CD4-positive, alpha-beta T cell treated with Interleukin-2 at 100 ng/mL for 4 hours (primary cell): ENCODE results near the gene ADGRL3.

Experiments used
- DNase-seq: peaks from one replicate; pipeline ENCODE4 v3.0.0-alpha.2; 2020; ENCODE audit warnings: low spot score

Gene ADGRL3

DNA sequence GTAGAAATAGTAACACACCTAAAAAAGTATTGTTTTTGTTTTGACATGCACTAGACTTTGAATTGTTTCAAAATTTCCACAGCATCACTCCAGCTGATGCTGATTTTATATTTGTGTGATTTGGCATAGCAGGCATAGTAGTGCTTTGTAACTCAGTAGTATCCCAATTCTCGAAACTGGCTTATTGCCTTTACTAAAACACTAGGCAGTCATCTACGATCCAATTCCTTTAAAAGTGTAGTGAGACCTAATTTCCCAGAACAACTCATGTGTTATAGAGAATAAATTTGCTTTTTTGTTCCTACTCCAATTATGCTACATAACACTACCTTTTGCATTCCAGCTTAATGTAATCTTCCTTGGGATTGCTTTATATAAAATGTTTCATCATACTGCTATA lies 797.7 kb downstream of the ADGRL3 start:
- no peak for DNase-seq

DNA sequence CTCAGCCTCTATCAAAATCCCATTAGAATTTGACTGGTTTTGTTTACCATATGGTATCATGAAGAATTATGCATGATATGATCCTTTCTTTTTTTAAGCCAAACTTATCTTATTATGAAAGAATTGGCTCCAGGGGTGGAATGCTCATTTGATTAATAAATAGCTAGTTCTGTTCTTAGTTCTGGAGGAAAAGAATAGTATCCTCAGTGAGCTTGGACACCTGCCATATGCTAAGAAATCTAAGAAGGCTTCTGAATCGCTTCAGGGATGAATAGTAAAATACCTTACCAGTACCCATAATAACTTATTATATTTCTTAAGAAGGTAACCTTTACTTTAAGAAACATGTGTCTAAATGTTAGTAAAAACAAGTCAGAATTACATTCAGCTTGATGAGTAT lies 803.6 kb downstream of the ADGRL3 start:
- no peak for DNase-seq

DNA sequence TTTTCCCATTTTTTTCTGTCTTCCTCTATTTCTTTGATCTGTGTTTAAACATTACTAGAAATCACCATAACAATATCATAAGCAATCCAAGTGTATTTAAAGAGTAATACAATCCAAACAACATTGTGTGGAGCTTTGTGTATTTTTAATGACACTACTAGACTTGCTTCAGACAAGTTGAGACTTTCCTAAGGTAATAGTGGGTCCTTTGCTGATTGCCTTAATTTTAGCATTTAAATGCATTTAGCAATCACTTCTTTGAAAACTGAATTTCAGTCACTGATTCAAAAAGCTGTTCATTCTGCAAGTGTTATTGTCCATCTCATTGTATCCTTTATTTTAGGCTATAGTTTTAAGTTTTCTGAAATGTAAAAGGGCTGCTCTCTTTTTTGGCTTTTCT lies 804.8 kb downstream of the ADGRL3 start:
- DNase-seq, result no peak

DNA sequence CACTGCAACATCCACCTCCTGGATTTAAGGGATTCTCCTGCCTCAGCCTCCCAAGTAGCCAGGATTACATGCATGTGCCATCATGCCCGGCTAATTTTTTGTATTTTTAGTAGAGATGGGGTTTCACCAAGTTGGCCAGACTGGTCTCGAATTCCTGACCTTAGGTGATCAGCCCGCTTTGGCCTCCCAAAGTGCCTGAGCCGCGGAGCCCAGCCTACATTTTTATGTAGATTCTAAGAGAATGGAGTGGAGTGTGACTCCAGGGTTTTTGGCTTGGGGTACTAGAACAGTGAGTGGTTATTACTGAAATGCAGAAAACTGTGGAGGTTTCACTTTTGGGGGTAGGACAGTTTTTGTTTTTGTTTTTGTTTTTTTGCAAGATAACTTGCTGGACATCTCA lies 806.0 kb downstream of the ADGRL3 start:
- no peak for DNase-seq

DNA sequence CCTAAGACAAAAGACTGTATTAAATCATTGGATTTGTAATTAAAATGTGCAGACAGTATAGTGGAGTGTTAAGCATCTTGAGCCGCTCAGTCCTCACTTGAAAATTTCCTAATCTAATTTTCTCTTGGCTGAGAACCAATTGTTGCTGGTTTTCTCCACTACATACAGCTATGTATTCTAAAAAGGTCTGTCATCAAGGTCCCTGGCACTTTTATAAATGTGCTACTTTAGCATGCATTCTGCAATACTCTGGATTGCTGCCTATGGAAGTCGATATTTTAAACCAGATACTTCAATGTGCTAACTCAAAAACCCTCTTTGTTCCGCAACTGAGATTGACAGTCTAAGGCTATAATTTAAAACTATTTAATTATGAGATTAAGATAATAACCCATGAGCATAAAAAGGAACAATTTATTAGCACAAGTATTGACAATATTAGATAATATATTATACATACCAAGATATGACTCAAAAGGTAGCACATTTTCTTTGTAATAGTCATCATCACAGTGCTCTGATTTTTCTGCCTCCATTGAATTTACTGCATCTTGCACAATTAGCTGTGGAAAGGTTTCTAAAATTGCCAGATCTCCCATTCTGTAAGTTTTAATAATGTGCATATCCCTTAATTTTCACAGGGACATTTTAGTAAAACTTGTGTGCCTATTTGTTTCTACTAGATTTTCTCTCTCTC lies 815.1 kb downstream of the ADGRL3 start:
- DNase-seq, result no peak

DNA sequence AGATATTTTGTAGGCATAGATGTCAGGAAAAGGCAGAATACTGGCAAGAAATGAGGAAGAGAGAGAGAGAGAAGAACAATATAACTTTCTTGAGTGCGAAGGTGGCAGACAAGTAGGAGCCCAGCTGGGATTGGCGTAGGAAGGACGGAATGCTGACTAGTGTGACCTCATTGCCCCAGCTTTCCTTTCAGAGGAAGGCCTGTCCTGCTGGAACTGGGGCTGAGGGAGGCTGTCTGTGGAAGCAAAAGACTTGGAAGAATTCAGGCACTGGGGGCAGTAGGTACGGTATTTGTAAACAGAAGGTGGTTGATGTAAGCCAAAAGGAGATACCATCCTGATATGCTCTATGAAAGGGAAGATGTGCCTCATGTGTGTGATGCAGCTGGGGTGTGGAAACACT lies 818.4 kb downstream of the ADGRL3 start:
- DNase-seq, result no peak

DNA sequence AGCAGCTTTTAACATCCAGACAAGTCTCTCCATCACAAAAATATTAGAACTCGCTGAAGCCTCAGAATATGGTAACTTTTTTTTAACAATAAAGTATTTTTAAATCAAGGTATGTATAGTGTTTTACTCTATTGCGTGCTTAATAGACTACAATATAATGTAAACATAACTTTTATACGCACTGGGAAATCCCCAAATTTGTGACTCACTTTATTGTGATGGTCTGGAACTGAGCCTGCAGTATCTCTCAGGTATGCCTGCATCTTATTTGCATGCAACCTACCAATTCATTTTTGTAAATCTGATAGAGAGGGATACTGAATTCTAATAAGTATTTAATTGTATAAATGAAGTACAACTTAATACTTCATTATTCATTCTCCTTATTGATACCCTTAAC lies 823.5 kb downstream of the ADGRL3 start:
- DNase-seq, result no peak

DNA sequence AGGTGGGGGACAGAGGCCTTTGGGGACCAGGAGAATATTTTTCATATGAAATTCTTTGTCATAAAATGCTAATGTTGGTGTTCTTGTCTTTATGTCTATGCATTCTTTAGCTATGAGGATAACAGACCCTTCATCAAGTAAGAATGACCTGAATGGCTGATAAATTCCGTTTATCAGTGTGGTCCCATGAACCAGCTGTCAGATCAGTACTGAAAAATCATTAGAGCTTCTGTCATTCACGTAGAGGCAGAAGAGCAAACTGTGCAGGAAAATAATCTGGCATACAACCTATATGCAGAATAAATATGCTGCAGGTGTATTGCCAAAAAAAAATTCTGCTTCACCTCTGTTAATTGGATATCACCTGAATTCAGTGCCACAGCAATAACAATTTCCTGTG lies 828.6 kb downstream of the ADGRL3 start:
- DNase-seq, result no peak

DNA sequence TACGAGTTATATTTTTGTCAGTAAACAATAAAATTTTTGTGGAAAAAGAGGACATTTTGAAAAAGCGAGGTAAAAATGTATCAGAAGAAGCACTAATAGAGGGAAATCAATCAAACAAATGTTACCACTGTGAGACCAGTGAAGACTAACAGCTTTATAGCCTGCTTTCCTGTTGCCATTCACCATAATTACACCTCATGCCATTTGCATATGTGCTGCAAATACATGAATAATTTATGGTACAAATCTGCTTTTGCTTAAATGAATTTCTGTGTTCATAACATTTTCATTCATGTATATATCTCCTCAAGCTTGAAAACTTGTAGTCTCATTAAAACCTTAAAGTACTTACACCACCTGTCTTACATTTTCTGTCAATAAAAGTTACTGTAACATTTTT lies 830.8 kb downstream of the ADGRL3 start:
- no peak for DNase-seq

DNA sequence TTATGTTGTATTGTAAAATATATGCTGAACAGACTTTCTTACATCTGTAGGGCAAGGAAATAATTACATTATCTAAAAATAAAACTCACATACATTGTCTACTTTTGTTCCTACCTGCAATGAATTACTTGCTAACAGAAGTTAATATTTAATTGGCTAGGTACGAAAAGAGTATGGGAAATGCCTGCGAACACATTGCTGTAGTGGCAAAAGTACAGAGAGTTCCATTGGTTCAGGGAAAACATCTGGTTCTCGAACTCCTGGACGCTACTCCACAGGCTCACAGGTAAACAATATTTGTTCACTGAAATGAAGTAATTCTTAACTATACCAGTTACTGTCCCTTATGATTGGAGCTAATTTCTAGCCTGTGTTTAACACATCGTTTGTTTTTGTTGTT lies 837.4 kb downstream of the ADGRL3 start:
- DNase-seq, result no peak

DNA sequence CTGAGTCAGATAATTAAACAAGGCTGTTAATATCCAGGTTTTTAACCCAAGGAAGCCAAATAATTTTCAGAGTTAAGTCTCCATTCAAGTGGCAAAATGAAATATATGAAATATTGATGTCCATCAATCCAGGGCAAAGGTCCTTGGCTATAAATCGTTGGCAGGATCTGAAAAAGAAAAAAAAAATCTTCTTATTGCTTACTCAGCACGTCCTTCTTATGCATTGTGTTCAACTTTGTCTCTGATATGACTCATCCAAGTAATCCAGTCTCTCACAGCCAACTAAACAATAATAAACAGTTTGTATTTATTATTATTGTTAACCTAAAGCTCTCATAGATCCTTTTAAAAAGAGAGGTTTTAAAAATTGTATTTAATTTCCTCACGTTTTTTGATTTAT lies 851.2 kb downstream of the ADGRL3 start:
- DNase-seq, result no peak

DNA sequence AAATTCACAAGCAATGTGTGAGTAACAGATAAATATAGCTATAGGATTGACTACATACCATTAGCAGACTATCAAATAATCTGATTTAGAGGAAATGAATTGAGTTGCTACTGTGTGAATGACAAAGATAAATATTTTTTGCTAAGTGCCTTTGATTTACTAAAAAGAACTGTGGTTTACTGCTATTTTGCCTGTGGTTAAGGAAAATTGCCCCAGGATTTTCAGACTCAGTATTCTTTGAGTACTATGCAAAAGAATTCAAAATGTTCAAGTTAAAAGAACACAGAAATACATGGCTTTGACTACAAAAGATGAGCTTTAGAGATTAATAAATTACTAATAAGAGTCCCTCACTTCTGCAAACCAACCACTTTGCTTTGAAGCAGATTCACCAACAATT lies 853.8 kb downstream of the ADGRL3 start:
- no peak for DNase-seq

DNA sequence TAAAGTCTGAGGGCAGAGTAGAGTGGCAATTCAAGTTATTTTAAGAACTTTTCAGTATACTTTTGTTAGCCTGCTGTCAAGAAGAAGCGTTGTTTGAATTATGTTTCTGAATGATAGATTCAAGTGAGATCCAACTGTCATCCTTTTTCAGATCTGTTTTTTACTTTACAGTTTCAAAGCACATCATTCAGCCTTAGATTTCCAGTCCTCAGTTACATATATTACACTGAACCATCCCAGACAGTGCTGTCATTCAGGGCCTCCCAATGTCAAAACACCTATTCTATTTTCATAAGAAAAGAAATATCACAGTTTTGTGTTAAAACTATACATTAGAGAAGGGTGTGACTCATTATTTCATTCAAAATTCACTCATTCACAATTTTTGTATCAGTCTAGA lies 856.9 kb downstream of the ADGRL3 start:
- DNase-seq, result no peak

DNA sequence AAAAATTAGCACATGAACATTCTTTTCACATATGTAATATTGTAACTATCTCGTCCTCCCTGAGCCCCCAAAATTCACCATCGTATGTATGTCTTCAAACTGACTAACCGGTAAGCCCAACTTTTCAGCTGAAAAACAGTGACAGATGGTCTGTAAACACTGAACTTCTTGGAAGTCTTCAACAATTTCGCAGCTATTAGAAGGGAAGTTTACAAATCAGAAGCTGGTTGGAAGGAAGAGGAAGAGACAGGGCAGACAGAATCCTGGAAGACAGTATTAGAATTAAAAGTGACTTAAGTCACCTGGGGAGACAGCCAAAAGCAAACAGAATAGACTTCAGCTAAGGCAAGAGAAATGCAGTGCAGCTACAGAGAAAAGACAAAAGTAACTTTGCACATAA lies 858.4 kb downstream of the ADGRL3 start:
- no peak for DNase-seq

DNA sequence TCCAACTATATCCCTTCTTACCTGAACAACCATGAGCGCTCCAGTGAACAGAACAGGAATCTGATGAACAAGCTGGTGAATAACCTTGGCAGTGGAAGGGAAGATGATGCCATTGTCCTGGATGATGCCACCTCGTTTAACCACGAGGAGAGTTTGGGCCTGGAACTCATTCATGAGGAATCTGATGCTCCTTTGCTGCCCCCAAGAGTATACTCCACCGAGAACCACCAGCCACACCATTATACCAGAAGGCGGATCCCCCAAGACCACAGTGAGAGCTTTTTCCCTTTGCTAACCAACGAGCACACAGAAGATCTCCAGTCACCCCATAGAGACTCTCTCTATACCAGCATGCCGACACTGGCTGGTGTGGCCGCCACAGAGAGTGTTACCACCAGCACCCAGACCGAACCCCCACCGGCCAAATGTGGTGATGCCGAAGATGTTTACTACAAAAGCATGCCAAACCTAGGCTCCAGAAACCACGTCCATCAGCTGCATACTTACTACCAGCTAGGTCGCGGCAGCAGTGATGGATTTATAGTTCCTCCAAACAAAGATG lies 870.2 kb downstream of the ADGRL3 start:
- DNase-seq, result no peak

DNA sequence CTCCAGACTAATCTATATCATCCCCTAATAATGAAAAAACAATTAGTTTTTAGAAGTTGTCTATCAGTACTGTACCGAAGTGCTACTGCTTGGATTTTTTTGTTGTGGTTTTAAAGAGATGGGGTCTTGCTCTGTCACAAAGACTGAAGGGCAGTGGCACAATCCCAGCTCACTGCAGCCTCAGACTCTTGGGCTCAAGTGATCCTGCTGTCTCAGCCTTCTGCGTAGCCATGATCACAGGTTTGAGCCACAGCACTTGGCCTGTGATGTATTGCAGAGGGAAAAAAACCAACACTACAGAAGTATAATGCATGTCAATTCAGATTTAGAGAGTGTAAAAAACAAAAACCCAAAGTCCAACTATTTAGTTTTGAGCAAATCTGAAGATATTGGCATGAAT lies 875.0 kb downstream of the ADGRL3 start:
- DNase-seq, result no peak

DNA sequence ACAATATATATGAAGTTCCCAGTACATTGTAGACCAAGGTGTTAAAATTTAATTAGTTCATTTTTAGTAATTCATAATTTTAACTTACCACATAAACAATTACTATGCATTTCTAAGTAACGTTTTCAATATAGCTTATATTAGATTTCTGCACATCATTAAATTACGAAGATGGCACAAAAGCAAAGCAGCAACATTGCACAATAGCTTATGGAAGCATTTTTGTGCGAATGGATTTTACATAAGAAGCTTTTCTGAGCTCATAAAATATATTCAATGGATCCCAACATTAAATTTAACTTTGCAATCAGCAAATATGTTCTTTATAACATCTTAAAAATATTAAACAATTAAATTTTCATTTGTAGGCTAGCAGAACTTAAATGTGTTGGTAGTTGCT lies 875.4 kb downstream of the ADGRL3 start:
- no peak for DNase-seq

DNA sequence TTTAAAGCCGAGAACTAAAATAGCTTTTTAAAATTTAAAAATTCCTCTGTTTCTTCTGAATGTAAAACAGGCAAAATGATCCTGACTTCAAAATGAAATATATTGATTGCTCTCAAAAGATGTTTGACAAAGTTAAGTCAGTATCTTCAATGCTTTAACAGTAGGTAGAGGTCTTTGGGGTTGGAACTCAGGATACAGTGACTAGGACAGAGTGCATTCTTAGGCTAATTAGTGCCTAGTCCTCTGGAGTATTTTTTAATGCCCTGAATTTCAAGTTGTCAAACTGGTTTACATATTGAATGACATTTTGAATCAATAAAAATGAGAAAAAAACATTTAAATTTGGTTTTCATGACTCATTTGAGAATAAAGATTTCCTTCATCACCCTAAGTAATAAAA lies 877.3 kb downstream of the ADGRL3 start:
- DNase-seq, result no peak

DNA sequence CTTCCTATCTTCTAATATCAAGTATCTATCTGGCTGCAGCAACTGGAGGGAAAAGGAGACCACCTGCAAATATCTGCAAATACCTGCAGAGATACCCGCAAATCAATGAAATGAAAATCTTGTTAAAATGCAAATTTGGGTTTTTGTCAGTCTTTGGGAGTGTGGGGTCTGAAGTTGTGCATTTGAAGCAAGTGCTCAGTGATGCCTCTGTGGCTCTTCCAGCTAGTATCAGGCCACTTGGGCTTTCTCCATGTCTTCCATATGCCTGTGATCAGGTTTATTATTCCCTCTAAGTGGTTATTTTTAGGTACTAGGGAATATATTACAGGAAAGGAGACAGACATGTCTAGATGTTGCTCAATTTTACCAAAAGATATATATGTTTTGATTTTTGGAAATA lies 880.3 kb downstream of the ADGRL3 start:
- DNase-seq, result no peak

DNA sequence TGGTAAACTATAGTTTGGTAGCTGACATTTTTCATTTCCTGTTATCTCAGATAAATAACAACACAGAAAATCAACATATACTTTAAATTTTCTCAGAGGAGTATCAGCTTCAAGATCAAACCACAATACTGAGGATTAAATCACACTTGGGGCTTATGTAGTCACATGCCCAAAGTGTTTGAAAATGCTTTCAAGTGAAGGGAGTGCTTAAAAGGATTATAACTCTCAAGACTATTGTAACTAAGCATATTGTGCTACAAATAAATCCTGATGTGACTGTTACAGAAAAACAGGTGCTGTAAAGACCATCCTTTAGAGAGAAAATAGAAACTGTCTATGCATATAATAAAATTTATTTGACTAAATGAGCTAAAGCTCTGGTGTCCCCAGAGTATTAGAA lies 887.6 kb downstream of the ADGRL3 start:
- no peak for DNase-seq

DNA sequence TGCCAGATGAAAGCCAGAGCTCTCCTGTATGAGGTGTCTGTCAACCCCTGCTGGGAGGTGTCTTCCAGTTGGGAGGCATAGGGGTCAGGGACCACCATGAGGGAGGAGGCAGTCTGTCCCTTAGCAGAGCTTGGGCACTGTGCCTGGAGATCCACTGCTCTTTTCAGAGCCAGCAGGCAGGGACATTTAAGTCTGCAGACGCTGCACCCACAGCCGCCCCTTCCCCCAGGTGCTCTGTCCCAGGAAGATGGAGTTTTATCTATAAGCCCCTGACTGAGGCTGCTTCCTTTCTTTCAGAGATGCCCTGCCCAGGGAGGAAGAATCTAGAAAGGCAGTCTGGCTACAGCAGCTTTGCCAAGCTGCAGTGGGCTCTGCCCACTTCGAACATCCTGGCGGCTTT lies 893.6 kb downstream of the ADGRL3 start:
- DNase-seq, result no peak

DNA sequence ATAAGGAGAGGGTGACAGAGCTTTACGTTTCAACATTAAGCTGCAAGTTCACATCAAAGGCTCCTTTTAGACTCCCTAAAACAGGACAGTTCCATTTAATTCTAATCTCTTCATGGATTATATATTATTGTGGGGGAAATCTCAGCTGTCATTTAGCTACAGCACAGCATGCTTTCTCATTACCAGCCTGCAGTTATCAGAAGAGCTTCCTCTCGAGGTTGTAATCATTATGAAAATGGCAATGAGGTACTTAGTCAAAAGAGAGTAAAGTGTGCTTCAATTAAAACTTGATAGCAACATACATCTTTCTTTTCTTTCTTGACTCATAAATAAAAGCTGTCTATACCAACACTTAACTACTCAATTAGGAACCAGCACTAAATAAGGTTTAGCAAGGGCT lies 896.8 kb downstream of the ADGRL3 start:
- DNase-seq, result no peak

DNA sequence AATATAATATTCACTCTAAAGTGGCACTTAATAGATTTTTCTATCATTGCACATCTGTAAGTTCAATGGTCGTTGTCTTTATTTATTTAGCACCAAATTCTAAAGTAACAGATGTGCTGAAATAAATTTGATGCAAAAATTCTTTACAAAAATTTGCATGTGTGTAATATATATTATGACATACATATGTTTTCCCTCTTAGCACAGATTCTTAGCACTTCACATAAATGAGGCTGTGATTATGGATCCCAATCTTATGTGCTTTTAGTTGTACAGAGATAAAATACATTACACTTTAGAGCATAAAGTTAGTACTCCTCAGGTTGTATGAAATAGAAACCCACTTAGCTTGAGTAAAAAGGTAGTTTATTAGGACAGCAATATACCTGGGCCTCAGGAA lies 915.1 kb downstream of the ADGRL3 start:
- DNase-seq, result no peak

DNA sequence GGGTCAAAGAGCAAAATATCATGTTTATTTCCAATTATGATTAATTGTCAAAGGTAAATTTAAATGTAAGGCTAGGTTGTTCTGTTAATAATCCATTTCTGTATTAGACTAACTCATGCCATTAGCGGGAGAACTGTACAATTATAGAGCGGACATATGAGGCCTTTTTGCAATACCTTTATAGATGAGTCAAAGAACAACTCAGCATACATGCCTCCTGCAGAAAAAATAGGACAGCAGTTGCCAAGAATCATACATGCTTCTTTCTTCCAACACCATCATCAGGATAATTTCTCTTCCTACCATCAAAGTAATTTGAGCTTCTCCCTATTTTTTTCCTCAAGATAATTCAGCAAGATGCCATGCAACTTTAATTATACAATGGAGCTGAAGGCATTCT lies 917.8 kb downstream of the ADGRL3 start:
- DNase-seq, result no peak

DNA sequence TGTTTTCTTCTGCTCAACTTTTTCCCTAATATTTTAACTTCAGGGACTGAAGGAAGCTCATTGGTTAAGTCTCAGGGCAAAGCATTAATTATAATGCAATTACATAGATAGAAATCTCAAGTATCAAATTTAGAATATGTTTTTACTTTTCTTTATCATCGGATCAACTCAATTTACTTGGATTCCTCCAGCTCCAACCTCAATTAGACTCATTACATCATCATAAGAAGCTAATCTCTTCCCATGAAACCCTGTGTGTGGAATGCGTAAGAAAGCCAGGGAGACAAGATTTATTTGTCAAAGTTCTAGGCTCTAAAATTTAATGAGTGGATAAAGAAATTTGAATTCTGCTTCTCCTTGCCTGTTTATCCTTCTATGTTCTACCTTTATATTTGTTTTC lies 918.4 kb downstream of the ADGRL3 start:
- no peak for DNase-seq
